Smooth muscle cell (in vitro differentiated cells): ENCODE results near the gene ASAP3. TPM values are rescaled to one million over a fixed set of nuclear protein-coding genes. Genes with fewer than 3 reads are reported as not detected.

Experiments
- DNase-seq: peaks from one replicate; lab custom pipeline; 2025; ENCODE audit not compliant: unreplicated experiment; lab: John Stamatoyannopoulos, UW
- H2AFZ ChIP-seq: fragments of 200-600 bp; sonication (generic); 2 replicates; pipeline ENCODE4 v1.6.0; 2016; ENCODE audit warnings: antibody characterized with exemption, low read depth, mild to moderate bottlenecking
- H3F3A ChIP-seq: fragments of 200-600 bp; sonication (generic); 2 replicates; pipeline ENCODE4 v1.6.0; 2017; ENCODE audit warnings: antibody characterized with exemption, low read depth
- H3K27ac ChIP-seq: fragments of 200-600 bp; sonication (generic); 2 replicates; pipeline ENCODE4 v1.5.1; 2016; ENCODE audit warnings: low read depth, mild to moderate bottlenecking
- H3K27me3 ChIP-seq: fragments of 200-600 bp; sonication (generic); 2 replicates; pipeline ENCODE4 v1.6.1; 2016; ENCODE audit warnings: low read depth, mild to moderate bottlenecking
- H3K36me3 ChIP-seq: fragments of 200-600 bp; sonication (generic); 2 replicates; pipeline ENCODE4 v1.5.1; 2016; ENCODE audit warnings: low read depth
- H3K4me1 ChIP-seq: fragments of 200-600 bp; sonication (generic); 2 replicates; pipeline ENCODE4 v1.5.1; 2016; ENCODE audit warnings: low read depth
- H3K4me2 ChIP-seq: fragments of 200-600 bp; sonication (generic); 2 replicates; pipeline ENCODE4 v1.6.0; 2016; ENCODE audit warnings: mild to moderate bottlenecking
- H3K4me3 ChIP-seq: fragments of 200-600 bp; sonication (generic); 2 replicates; pipeline ENCODE4 v1.5.1; 2016; ENCODE audit warnings: mild to moderate bottlenecking
- H3K79me2 ChIP-seq: fragments of 200-600 bp; sonication (generic); 2 replicates; pipeline ENCODE4 v1.6.0; 2016; ENCODE audit warnings: low read depth, mild to moderate bottlenecking
- H3K9ac ChIP-seq: fragments of 200-600 bp; sonication (generic); 2 replicates; pipeline ENCODE4 v1.6.0; 2016; ENCODE audit warnings: low read depth
- H3K9me3 ChIP-seq: fragments of 200-600 bp; sonication (generic); replicated peaks from 2 replicates; pipeline ENCODE4 v1.5.1; 2016; ENCODE audit warnings: low read depth
- H4K20me1 ChIP-seq: fragments of 200-600 bp; sonication (generic); 2 replicates; pipeline ENCODE4 v1.6.0; 2016; ENCODE audit warnings: low read depth
- CTCF ChIP-seq: fragments of 200-600 bp; sonication (generic); IDR thresholded peaks from 2 replicates; pipeline ENCODE4 v1.5.1; 2017; ENCODE audit warnings: borderline replicate concordance, mild to moderate bottlenecking, antibody characterized with exemption; ENCODE audit not compliant: insufficient read depth, poor library complexity, severe bottlenecking
- WGBS: methylation state at CpG from one replicate; pipeline ENCODE4 v1.1.7; 2016; ENCODE audit warnings: low lambda C conversion rate; 5-methylcytosine and 5-hydroxymethylcytosine counted together
- polyA plus RNA-seq: library from polyadenylated mRNA; unstranded; fragments of >200 nt; fragmentation: Nextera tagmentation; extraction: Ambion mirVana; gene quantifications from 2 replicates; pipeline ENCODE4 v1.2.1, GENCODE V29; 2016
- total RNA-seq: library from RNA; depleted of rRNA; stranded (reverse); fragments of >200 nt; gene quantifications from 2 replicates; pipeline ENCODE4 v1.2.3, GENCODE V29; 2014

Gene ASAP3
- total and polyA plus RNA-seq, 2 experiments from 2014 or later = 16.3 to 28.9 TPM

- TF ChIP-seq CTCF = no peak
- H3K79me2 ChIP-seq = no peaks in the 10 kb centered on the region
- no peaks in the 10 kb centered on the region for H4K20me1 ChIP-seq
- no peak overlapping the region for H3K9ac ChIP-seq
- no peak overlapping the region for H3K4me2 ChIP-seq
- no peak for DNase-seq
- no peaks in the 10 kb centered on the region for H3K36me3 ChIP-seq
- 95% methylated on average over 4 of the region's 4 CpGs for WGBS
- no peaks in the 10 kb centered on the region for H3K27me3 ChIP-seq
- H3K4me1 ChIP-seq = no peaks in the 10 kb centered on the region
- H3K9me3 ChIP-seq = no peaks in the 10 kb centered on the region
- no peak overlapping the region for H2AFZ ChIP-seq
- H3F3A ChIP-seq = no peaks in the 10 kb centered on the region
- H3K27ac ChIP-seq = no peak overlapping the region
- H3K4me3 ChIP-seq = no peak overlapping the region
Measured at GRCh38 chr1:23515905-23516304, 31.9 kb upstream of the ASAP3 start.

DNA sequence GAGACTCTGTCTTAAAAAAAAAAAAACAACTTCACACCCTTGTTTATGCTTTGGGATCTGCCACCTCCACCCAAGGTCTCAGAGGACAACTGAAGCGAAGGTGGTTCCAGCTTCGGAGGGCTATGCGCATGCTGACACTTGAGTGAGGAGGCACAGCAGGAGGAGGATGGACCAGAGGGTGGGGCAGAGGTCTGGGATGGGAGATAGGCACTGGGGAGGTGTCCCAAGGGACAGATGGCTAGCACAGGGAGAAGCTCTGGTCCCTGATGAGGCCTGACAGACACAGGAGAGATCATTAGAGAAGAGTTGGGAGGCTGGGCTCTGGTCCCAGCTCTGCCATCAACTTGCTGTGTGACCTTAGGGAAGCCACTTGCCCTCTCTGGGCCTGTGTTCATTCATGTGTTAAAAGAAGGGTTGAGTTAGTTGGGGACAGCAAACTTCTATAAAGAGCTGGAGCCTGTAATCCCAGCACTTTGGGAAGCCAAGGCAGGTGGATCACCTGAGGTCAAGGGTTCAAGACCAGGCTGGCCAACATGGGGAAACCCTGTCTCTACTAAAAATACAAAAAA, 30.2 kb upstream of the ASAP3 start:
- Histone ChIP-seq H3K9ac (no peak overlapping the region), H2AFZ (no peak overlapping the region), H4K20me1 (no peaks in the 10 kb centered on the region), H3K27ac (no peak overlapping the region), H3F3A (no peaks in the 10 kb centered on the region), H3K27me3 (no peaks in the 10 kb centered on the region), H3K9me3 (no peaks in the 10 kb centered on the region), H3K36me3 (no peaks in the 10 kb centered on the region), H3K79me2 (no peaks in the 10 kb centered on the region), H3K4me1 (no peaks in the 10 kb centered on the region), H3K4me3 (no peak overlapping the region), H3K4me2 (no peak overlapping the region)
- no peak for TF ChIP-seq CTCF
- 91% methylated on average over 3 of the region's 3 CpGs for WGBS
- no peak for DNase-seq

DNA sequence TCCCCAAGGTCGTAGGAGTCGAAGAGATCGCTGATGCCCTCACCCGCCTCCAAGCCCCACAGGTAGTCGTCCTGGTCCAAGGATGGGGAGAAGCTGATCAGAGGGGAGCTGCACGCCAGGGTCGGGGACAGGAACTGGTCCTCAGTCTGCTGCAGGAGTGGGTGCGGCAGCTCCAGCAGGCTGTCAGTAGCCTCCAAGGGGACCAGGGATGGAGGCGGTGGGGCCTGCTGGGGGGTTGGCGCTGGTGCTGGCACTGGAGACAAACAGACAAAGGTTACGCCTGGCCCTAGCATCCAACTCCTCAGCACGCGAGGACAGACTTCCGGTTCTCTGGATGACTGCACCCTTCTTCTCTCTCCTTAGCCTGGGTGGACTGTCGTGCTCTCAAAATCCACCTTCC, 25.9 kb upstream of the ASAP3 start:
- 96% methylated on average over 14 of the region's 15 CpGs for WGBS
- DNase-seq = no peak
- Histone ChIP-seq H3K36me3 (no peaks in the 10 kb centered on the region), H3K4me2 (no peak overlapping the region), H3K27me3 (no peaks in the 10 kb centered on the region), H3K9me3 (no peaks in the 10 kb centered on the region), H3K4me1 (no peaks in the 10 kb centered on the region), H3F3A (no peaks in the 10 kb centered on the region), H3K27ac (no peak overlapping the region), H3K9ac (no peak overlapping the region), H4K20me1 (no peaks in the 10 kb centered on the region), H3K79me2 (no peaks in the 10 kb centered on the region), H2AFZ (no peak overlapping the region), H3K4me3 (no peak overlapping the region)
- TF ChIP-seq CTCF = no peak

DNA sequence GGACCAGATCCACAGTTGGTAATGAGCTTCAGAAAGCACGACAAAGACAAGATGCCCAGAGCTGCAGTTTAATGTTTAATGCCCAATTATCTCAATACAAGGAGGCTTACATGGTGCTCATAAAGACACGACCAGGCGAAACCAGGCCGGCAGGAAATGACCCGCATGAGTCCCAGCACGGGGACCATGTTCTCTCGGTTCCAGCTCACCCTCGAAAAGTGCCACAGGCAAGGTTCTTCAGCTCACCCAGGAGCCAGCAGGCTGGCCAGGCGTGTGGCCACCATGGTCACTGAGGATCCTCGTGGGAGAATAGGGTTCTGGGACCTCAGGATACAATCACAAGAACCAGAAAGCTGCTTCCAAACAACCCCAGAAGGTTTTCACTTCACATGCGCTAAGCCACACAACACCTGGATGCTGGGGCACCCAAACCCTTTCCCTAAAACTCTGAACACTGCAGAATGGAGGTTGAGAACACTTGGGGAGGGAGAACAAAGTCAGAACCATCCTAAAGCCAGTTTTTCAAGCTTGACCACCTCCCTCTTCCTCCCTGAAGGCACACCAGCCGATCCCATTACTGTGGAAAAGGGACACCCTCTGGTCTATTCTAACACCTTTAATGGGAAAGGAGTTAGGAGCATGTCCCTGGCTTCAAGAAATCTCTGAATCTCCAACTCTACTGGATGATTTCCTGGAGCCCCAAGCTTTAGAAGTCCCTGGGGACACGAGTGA, 22.6 kb upstream of the ASAP3 start:
- Histone ChIP-seq H3K4me3 (no peak overlapping the region), H2AFZ (no peak overlapping the region), H3K36me3 (no peaks in the 10 kb centered on the region), H3K27me3 (no peaks in the 10 kb centered on the region), H4K20me1 (no peaks in the 10 kb centered on the region), H3K4me2 (no peak overlapping the region), H3K9me3 (no peaks in the 10 kb centered on the region), H3F3A (no peaks in the 10 kb centered on the region), H3K27ac (no peak overlapping the region), H3K79me2 (no peaks in the 10 kb centered on the region), H3K9ac (no peak overlapping the region), H3K4me1 (no peaks in the 10 kb centered on the region)
- TF ChIP-seq CTCF = no peak
- WGBS = 70% methylated on average over 13 of the region's 13 CpGs
- DNase-seq = no peak
